NCI-H2171 (cell line): Measurements from ENCODE around the gene MDH1B.
"Not testable (repeated sequence)": the region's sequence is repeated elsewhere in the genome, so short reads cannot be mapped to it uniquely, and the experiment has no call there.

Experiments used
- DNase-seq: peaks from one replicate; lab custom pipeline; 2025; lab: John Stamatoyannopoulos, UW

Gene MDH1B

DNA sequence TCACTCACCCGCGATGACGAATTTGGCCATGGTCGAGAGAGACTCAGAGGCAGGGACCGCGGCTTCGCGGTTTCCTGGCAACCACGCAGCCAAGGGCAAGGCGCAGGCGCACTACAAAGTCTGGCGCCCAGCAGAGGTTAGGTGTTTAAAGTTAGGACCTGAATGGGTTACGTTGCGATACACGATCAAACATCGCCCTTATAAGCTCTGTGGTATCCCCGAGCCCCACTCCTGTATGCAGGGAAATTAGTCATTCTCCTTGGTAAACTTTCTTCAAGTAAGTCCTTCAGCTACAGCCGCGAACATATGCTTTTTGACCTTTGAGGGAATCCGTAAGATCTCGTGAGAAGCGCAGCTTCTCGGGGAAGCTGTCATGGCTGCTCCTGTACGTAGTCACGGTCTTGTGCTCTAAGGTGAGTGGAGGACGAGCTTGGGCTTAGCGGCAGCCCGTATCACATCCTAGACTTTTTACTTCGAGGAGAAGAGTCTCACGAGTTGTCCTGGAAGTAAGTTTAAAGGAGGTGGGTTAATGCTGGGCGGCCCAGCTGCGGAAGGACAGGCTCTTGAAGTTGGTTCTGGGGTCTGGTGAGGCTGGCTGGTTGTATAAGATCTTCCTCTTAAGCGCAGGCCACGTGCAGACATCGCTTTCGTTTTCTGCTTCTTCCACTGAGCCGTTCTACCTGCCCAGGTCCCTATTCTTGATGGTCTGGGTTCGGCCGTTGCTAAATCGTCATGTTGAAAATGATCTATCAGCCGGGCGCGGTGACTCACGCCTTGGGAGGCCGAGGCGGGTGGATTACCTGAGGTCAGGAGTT is at the start of gene MDH1B, which contains the start of gene FASTKD2:
Gene MDH1B, minus strand, starts transcription at position 87 of the 815 bp plus-strand sequence. Its CDS starts 57 bp downstream, at position 30.
Gene FASTKD2, plus strand, starts transcription at position 365 of the 815 bp plus-strand sequence. CDS start 1,088 bp downstream, outside the sequence.
- peak; percentile 80 for DNase-seq

DNA sequence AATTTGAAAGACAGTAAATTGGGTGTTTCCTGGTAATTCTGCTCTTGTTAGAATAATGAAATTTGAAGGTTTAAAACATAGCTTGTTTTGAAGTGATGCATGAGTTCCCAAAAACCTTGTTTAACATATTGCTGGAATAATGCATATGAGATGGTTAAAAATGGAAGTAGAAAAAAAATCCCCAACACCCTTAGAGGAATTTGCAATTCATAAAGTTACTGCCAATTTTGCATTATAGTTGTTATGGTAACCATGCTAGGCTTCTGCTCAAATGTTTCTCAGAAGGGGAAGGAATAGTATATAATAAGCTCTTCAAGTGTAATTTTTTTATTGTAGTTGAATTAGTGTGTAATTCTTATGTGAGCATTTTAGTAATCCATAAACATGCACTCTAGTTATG is 49.4 kb upstream of the MDH1B start:
- DNase-seq: no peak

DNA sequence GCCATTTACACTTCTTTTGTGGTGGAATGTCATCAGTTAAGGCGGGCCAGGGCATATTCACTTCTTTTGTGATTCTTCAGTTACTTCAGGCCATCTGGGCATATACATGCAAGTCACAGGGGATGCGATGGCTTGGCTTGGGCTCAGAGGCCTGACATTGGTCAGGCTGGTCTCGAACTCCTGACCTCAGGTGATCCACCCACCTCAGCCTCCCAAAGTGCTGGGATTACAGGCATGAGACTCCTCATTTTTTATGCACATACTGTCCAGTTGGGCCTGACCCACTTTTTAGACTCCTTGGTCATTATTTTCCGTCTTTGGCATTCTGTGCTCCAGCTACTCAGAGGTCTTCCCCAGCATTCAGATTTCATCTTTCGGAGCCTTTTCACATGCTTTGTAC is 47.3 kb upstream of the MDH1B start:
- not testable (repeated sequence) for DNase-seq

DNA sequence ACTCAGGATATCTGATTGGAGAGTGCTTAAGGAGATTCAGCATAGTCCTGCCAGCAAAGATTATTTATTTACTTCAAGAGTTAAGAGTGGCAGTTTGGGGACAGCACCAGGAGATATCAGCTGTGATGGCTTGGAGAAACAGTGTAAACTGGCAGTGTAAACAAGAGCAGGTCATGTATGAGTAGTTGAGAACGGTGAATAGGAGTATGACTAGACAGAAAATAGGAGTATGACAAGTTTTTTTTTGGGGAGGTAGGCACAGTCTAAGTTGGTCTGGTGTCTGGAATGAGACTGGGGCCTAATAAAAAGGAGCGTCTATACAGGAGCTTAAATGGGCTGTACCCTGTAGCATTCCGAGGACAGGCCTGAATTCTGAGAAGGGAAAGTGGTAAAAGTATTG is 42.5 kb upstream of the MDH1B start:
- DNase-seq: not testable (repeated sequence)

DNA sequence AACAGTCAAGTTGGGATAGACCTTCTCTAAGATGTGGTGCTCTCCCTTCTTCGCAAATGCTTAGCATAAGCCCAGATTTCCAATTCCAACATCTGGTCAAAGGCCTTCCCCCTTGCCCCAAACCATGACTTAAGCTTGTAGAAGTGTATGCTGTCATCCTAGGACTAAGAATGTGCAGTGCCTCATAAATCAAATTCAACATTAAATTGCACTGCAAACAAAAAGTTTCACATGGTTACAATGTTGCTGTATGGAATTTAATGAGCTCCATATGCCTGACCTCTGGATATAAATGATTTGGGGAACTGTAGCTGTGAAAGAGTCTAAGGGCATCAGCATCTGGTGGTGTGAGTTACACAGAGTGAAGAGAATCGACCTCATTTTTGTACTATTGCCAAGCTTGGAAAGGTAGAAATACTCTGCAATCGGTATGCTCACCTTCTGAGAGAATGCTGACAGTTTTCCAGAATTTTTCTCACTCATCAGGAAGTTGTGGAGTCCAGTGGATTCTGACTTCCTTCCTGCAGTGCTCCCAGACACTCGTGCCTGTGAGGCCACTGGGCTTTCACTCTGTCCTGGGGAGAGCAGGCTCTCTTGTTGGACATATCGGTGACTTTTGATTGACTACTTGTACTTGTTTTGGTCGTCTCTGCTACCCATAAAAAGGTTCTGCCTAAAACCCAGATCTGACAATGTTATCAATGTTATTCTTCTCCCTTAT is 40.9 kb upstream of the MDH1B start:
- DNase-seq: no peak

DNA sequence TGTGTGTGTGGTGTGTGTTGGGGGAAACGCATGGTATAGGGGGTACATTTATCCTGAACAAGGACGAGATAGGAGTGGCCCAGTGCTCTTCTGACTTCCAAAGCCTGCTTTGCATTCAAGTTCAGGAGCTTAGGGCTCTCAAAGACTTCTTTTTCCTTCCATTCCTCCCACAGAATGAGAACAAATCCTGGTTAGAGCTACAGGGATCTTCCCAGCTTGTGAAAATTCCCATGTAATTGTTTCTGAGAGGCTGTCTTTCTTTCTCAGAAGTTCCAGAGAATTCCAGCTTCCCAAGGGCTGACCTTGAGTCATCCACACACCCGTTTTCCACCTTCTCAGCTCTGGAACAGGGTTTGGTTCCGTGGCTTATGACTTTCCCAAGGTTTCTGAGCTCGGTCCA is 39.2 kb upstream of the MDH1B start:
- no peak for DNase-seq

DNA sequence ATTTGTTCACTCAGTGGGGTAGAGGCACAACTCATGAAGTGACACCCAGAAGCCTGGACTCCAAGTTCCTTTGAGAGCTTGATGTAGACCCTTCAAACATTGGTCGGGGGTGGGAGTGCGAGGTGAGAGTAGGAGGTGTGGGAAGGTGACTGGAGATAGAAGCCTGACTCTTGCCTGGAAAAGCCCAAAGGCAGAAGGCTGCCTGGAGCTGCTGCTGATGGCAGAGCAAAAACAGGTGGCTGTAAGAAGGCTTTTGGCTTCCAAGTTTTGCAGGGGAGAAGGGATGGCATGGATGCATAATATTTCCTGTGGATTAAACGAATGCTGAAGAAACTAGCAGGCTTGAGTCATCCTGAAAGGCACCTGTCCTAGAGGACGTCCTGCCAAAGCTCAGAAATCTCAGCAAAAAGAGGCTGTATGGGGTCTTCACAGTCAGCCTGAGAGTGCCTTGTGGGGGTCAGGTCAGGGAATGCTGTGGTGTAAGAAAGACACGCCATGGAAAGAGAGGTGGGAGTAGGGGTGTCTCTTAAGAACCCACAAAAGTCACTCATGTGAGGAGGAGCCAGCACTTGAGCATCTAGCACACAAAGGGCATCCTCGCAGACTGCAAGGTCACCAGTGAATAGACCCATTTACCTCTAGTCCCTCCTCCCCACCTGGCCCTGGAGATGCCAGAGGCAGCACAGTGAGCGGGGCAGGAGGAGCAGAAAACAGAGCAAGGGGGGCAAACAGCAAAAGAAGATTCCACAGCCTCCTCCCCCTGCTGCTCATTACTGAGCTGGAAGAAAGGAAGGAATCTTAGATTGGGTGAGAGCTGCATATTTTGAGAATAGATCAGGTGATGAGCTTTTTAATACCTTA is 37.8 kb upstream of the MDH1B start:
- DNase-seq: no peak

DNA sequence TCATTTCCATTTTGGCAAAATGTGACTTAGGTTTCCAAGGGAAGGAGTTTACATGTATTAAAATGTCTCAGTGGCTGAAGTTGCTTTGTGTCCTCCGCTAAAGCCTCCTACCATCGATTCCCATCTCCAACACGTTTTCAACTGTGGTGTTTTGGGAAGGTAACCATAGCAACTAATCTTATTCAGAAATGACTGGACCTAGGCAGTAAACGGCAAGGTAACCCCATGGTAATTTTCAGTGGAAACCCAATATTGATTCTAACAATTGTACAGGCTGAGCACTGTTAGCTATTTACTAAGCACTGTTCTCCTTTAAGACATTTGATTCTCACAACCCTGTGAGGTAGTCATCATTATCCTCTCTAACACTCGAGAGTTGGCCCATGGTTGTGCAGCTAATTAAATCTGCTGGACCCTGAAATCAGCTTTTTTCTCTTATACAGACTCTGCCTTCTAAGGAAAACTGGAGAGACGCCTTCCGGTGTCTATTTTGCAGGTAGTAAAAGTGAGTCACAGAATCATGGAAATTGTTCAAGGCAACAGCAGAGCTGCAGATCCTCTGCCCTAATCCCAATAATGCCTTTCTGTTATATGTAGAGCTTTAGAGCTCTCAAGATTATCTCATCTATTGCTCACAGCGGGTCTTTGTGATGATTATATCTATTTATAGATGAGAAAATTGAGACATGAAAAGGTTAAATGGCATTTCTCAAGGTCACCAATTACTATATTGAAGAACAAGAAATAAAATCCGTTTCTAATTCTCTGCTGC is 36.5 kb upstream of the MDH1B start:
- DNase-seq: no peak

DNA sequence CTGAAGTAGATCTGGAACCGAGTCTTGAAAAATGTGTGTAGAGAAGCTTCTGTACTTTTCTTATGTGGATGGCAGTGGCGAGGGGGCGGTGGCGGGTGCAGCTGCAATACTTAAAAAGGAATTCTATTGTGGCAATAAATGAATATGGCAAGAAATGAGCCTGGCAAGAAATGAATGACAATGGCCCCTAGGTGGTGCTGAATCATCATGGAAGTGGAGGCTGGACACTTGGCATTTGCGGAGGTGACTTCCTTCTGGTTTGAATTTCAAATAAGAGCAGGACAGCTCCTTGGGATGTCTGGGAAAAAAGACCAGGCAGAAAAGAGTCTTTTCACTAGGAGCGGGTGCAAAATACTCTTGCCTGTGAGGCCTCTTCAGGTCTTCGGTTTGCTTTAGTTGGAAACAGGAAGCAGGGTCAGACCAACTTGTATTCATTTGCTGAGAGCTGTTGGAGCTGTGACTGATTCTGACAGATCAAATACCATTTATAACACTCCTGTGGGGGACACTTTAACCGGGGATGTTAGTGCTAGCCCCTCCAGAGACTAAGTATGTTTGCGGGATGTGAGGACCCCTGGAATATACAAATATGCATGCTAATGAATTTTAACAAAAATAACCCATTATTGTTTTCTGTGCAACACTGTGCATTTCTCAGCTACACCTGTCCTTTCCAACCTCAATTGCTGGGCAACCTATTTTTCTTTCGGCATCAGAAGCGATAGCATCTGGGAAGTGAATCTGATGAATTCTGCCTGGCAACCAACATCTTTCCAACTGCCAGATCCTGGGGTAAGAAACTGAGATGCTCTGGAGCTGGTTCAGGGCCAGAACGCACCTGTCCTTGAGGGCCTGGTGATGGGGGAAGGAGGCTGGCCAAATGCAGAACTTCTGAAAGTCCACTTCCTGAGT is 35.6 kb upstream of the MDH1B start:
- peak; percentile 64 for DNase-seq

DNA sequence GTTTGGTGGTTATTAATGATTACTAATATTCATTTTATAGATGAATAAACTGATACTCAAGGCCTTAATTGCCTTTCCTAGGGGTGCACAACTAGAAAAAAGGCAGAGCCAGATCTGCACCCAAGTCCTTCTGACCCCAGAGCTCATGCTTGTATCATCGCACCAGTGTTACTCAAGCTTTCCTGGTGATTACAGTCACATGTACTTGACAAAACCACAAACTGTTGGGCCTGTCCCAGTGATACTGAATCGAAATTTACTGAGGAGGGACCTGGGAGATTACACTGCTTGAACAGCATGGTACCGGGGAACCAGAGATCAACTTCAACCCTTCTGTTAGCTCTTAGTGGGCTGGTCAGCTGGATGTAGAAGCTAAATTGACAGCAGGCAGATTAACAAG is 34.0 kb upstream of the MDH1B start:
- DNase-seq: no peak

DNA sequence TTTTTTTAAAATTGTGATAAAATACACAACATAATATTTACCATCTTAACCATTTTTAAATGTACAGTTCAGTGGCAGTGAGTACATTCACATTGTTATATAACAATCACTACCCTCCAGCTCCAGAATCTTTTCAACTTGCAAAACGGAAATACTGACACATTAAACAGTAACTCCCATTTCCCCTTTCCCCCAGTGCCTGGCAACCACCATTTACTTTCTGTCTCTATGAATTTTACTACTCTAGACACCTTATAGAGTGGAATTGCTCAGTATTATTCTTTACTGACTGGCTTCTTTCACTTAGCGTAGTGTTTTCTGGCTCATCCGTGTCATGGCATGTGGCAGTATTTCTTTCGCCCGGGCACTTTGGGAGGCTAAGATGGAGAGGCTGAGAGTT is 32.9 kb upstream of the MDH1B start:
- no peak for DNase-seq

DNA sequence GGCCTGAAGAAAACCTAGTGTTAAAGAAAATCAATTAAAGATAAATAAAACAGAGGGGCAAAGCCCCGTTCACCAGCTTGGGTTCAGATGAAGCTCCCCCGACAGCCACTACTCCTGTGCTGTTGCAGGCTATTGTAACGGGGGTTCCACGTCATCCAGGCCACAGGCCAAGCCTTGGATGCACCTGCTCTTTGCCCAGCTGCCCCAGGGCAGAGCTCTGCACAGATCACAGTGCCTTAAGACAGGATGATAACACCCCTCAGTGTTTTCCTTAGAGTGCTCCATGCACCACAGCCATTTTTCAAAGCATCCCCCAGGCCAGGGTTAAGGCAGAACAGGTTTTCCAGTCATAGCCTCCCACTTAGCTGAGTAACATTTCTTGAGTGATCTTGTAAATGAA is 32.2 kb upstream of the MDH1B start:
- no peak for DNase-seq

DNA sequence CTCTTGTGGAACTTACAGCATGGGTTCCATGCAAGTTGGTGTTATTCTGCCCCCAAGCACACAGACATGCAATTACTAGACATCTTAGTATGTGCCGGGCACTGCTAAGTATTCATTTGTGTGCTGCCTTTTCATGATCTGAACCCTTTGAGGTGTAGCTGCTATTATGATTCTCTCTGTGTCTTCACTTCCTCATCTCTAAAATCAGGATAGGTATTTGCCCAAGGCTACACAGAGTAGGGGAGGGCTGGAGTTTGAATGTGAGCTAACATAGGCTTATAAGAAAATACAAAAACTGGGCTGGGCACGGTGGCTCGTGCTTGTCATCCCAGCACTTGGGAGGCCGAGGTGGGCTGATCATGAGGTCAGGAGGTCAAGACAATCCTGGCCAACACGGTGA is 27.5 kb upstream of the MDH1B start:
- DNase-seq: no peak

DNA sequence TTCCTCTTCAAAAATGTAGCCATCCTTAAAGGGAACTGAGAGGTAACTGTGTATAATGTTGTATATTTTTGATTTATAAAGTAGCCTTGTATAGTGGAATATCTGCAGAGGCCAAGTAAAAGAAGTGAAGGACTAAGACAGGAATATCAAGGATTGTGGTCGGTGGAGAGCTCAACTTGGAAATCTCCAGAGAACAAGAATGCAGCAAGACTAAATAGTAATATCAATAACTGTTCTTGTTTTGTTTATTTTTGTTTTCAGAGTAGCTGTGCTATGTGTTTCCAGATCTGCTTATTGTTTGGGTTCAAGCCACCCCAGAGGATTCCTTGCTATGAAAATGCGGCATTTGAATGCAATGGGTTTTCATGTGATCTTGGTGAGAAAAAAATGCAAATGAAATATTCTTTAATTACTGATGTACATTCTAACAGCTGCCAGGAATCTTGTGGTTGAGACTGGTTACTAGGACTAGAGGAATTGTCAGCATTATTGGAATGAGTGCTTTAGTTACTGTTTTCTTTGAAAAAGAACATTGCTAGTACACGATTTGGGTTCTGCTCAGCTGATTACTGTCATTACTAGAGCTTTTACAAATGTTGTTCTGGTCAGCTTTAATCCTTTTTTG is 25.3 kb upstream of the MDH1B start:
- no peak for DNase-seq

DNA sequence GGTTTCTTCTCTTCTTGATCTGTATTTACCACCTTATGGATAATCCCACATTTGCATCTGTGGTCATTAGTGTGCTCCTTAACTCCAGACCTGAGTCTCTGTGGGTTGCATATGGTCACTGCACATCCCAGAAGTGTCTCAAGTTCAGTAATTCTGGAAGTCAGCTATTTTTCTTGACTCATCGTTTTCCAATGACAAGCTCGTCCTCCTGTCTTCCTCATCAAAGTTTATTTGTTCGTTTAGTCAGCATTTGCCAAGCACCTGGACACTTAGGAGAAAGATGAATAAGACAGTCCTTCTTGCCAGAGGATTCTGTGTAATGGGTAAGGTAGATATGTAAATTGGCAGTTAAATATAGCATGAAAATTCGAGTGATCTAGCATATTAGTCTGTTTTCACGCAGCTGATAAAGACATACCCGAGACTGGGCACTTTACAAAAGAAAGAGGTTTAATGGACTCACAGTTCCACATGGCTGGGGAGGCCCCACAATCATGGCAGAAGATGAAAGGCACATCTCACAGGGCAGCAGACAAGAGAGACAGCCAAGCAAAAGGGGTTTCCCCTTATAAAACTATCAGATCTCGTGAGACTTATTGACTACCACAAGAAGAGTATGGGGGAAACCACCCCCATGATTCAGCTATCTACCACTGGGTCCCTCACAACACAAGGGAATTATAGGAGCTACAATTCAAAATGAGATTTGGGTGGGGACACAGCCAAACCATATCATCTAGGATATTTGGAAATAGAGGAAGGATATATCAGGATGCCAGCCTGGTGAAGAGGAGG is 19.6 kb upstream of the MDH1B start:
- no peak for DNase-seq

DNA sequence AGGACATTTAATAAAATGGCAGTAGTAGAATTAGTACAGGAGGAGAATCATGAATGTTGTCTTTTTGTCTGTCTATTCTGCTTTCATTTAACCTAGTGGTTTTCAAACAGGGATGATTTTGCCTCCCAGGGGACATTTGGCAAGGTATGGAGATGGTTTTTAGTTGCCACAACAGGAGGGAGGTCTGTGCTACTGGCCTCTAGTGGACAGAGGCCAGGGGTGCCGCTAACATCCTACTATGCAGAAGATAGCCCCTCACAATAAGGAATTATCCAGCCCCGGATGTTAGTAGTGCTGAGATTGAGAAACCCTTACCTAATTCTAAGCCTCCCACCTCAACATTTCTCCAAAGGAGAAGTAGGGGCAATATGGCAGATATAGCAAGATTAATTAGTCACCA is 18.6 kb upstream of the MDH1B start:
- DNase-seq: peak; percentile 1

DNA sequence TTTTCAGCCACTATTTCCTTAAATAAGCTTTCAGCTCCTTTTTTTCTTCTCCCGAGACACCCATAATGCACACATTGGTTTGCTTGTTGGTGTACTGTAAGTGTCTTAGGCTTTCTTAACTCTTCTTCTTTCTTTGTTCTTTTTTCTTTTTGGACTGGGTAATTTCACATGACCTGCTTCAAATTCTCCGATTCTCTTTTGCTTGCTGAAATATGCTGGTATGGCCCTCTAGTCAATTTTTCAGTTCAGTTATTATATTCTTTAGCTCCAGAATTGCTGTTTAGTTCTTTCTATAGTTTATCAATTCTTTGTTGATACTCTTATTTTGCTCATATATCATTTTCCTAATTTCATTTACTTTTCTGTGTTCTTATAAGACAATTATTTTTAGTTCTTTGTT is 15.5 kb upstream of the MDH1B start:
- no peak for DNase-seq

DNA sequence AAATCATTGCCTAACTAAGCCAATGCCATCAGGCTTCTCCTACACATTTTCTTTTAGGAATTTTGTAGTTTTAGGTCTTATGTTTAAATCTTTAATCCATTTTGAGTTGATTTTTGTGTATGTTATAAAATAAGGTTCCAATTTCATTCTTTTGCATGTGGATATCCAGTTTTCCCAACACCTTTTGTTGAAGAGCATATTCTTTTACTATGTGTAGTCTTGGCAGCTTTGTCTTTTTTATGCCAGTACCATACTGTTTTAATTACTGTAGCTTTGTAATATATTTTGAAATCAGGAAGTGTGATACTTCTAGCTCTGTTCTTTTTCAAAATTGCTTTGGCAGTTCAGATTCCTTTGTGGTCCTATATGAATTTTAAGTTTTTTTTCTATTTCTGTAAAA is 11.3 kb upstream of the MDH1B start:
- DNase-seq: no peak

DNA sequence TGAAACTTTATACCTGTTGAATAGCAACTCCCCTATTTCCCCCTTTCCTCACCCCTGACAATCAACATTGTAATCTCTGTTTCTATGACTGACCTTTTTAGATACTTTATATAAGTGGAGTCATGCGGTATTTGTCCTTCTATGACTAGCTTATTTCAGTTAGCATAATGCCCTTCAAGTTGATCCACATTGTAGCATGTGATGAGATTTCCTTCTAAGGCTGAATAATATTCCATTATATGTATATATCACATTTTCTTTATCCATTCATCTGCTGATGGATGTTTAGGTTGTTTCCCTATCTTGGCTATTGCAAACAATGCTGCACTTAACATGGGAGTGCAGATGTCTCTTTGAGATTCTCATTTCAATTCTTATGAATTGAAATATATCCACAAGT is 9.7 kb upstream of the MDH1B start:
- DNase-seq: no peak
